Left lung (tissue), 10 donors: Measurements from ENCODE around the gene SNX1. TPM values are rescaled to one million over a fixed set of nuclear protein-coding genes. Genes with fewer than 3 reads are reported as not detected.

Experiments used
- ATAC-seq: fragments of 200-7000 bp; cut with Tn5 transposase; one replicate; pipeline ENCODE4 v1.9.1; 2020; ENCODE audit warnings: moderate library complexity
- DNase-seq, 4 donors: peaks; one replicate each; pipeline ENCODE4 v3.0.0-alpha.2; 2013 to 2020
- H3K27ac ChIP-seq, 2 donors: fragments of 200-600 bp; sonication (generic) in 1 of 2; one replicate each; pipeline versions ENCODE4 v1.5.0 to v1.8.0; 2020 to 2021
- H3K27me3 ChIP-seq, 2 donors: fragments of 200-600 bp; sonication (generic) in 1 of 2; one replicate each; pipeline versions ENCODE4 v1.5.0 to v1.8.0; 2020 to 2021
- H3K36me3 ChIP-seq, 2 donors: fragments of 200-600 bp; sonication (generic) in 1 of 2; one replicate each; pipeline versions ENCODE4 v1.5.0 to v1.8.0; 2020 to 2021
- H3K4me1 ChIP-seq, 2 donors: fragments of 200-600 bp; one replicate each; pipeline ENCODE4 v1.8.0; 2021
- H3K4me3 ChIP-seq, 2 donors: fragments of 200-600 bp; sonication (generic) in 1 of 2; one replicate each; pipeline versions ENCODE4 v1.5.0 to v1.8.0; 2020 to 2021; ENCODE audit warnings: mild to moderate bottlenecking in 1 of 2
- H3K9me3 ChIP-seq, 2 donors: fragments of 200-600 bp; sonication (generic) in 1 of 2; one replicate each; pipeline versions ENCODE4 v1.5.0 to v1.8.0; 2020 to 2021
- intact Hi-C, 2 donors: fragments of 100-400 bp; cut with DNase I; formaldehyde crosslinking; loops; one replicate each; pipeline versions ENCODE4 v1.11.2 to v1.14.2; 2022
- polyA plus RNA-seq, 6 donors: library from polyadenylated mRNA; unstranded; fragments of 120-200 nt; gene quantifications; one replicate each; pipeline ENCODE4 v1.2.1, GENCODE V29; 2013; ENCODE audit not compliant: insufficient read length in 6 of 6
- total RNA-seq, 2 donors: library from RNA; stranded (reverse); fragmentation: NEBNext Ultra II Directional; extraction: Animal tissue kit (Norgen Biotek cat#: 25700); gene quantifications; one replicate each; pipeline ENCODE4 v1.2.1, GENCODE V29; 2021
- TF ChIP-seq, protein P1 (sequence below), 2 donors: fragments of 200-600 bp; sonication (generic) in 1 of 2; IDR thresholded peaks; one replicate each; pipeline versions ENCODE4 v1.5.0 to v1.8.0; 2021; ENCODE audit warnings: antibody characterized with exemption in 2 of 2
- donor health status: DM: no; HTN: yes; CAD: no.
- donor health status: DM: no; HTN: no; CAD: no.

Gene SNX1
- total and polyA plus RNA-seq, 8 donors, result 121 to 160 (median 126) TPM

DNA sequence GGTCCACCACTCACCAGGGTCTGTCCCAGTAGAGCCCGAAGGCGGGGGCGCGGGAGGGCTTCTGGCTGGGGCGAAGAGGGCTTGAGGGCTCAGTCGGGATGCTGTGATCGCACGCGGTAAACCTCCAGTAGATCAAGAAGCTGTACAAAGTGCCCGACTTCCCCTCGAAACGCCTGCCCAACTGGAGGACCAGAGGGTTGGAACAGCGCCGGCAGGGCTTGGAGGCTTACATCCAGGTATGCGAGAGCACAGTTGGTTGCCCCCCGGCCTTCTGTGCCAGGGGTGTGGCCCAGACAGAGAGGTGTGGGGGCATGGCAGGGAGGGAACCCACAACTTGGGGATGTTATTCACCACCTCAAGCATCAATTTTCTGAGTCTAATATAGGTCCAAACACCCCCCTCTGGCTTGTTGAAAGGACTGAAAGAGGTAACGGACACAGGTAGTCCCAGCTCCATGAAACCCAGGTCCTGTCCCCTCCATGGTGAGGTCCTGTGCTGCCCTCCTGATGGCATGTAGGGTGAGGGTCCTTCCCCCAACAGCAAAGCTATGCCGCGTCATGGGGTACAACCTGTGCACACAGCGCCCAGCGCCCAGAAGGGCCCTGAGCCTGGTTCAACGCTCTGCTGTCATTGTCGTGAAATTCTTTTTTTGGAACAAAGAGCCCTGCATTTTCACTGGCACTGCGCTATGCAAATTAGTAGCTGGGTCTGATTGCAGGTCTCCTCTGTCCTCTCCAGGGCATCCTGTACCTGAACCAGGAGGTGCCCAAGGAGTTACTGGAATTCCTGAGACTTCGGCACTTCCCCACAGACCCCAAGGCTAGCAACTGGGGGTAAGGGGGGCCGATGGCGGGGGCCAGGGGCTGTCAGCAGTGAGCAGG is 57.0 kb downstream of the SNX1 start:
- TF ChIP-seq, protein P1, sequence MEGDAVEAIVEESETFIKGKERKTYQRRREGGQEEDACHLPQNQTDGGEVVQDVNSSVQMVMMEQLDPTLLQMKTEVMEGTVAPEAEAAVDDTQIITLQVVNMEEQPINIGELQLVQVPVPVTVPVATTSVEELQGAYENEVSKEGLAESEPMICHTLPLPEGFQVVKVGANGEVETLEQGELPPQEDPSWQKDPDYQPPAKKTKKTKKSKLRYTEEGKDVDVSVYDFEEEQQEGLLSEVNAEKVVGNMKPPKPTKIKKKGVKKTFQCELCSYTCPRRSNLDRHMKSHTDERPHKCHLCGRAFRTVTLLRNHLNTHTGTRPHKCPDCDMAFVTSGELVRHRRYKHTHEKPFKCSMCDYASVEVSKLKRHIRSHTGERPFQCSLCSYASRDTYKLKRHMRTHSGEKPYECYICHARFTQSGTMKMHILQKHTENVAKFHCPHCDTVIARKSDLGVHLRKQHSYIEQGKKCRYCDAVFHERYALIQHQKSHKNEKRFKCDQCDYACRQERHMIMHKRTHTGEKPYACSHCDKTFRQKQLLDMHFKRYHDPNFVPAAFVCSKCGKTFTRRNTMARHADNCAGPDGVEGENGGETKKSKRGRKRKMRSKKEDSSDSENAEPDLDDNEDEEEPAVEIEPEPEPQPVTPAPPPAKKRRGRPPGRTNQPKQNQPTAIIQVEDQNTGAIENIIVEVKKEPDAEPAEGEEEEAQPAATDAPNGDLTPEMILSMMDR (IDR thresholded peaks at IDR 0.05), result no peak
- intact Hi-C loops, result no loop called here
- Histone ChIP-seq H3K36me3 (peaks cover 0 to 40% of the 10 kb centered on the region in 2 donors), H3K27ac (no peak overlapping the region), H3K9me3 (no peaks in the 10 kb centered on the region), H3K4me1 (peaks cover 12 to 48% of the 10 kb centered on the region in 2 donors), H3K4me3 (peak overlapping the region; percentile 41 to 50), H3K27me3 (peaks cover 13 to 31% of the 10 kb centered on the region in 2 donors)
- no peak for DNase-seq
- ATAC-seq, result peak; percentile 3

DNA sequence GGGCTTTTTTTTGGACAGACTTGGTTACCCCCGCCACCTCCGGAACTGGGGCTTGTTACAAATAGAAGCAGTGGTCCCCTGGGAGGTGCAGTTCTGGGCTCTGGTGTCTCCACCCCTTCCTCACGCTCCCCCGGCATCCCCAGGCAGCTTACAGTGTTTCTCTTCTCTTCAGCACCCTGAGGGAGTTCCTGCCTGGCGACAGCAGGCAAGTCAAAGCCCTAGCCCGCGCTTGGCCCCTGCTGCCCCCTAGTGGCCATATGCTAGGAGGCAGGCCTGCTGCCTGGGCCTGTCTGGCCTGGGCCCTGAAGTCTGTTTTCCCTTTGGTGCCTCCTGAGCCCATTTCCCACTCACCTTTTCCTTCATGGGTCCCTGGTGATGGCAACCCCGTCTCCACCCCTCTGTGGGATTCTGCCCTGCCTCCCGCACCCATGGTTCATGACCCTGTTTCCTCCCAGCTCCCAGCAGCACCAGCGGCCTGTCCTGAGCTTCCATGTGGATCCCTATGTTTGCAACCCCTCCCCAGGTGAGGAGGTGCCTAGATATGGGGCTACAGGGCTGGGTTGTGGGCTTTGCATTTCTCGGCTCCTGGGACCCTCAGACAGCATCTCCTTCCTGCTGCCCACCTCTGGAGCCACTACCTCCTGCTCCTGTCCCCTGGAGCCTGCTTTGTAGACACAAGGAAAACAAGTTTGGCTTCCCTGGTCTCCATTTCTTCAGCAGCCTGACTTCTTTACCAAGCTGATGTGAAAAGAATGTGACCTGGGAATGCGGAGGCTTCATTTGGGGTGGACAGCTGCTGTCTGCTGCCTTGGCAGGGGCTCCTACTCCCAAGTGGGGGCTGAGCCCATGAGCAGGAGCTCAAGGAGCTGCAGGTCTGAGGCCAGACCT is 57.9 kb downstream of the SNX1 start:
- Histone ChIP-seq H3K27me3 (peaks cover 13 to 31% of the 10 kb centered on the region in 2 donors), H3K4me3 (no peak overlapping the region), H3K4me1 (peaks cover 12 to 57% of the 10 kb centered on the region in 2 donors), H3K9me3 (no peaks in the 10 kb centered on the region), H3K27ac (no peak overlapping the region), H3K36me3 (peaks cover 0 to 50% of the 10 kb centered on the region in 2 donors)
- ATAC-seq (peak; percentile 91), DNase-seq (peak; percentile 77 to 98 (median 90))
- TF ChIP-seq, protein P1 (IDR thresholded peaks at IDR 0.05), result peak; percentile 96 to 100
- intact Hi-C loops, result no loop called here

DNA sequence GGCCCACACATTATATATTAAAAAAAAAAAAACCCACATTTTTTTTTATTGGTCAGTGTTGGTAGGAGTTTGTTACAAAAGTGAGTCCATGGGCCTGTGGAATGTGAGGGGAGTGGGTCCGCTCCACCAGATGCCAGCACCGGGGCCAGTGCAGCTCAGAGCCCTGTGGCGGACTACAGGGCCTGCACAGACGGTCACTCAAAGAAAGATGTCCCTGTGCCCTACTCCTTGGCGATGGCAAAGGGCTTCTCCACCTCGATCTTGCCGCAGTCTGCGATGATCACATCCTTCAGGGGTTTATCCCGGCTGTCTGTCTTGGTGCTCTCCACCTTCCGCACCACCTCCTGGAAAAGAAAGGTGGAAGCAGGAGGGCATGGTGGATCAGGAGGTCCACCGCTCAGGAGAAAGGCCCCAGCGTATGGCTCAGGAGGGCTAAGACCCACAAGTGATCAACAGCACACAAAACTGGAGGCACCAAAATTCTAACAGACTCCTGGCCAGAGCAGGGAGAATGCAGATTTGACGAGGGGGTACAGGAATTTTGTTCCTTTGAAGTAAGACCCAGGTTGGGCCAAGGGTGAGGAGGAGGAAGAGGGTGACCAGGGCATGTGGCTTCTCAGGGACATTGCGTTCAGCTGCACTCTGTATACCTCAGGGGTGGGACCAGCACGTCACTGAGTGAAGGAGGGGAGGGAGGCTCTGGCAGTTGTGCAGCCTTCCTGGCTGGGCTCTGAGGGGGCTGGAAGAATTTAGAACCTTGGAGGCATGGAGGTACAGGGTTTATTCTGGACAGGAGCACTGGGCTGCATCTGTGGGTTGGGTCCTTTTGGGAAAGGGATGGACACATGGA is 60.2 kb downstream of the SNX1 start:
- Histone ChIP-seq H3K27me3 (peaks cover 13 to 24% of the 10 kb centered on the region in 2 donors), H3K9me3 (no peaks in the 10 kb centered on the region), H3K4me1 (peaks cover 30 to 65% of the 10 kb centered on the region in 2 donors), H3K4me3 (no peak overlapping the region), H3K36me3 (peaks cover 3 to 73% of the 10 kb centered on the region in 2 donors), H3K27ac (no peak overlapping the region)
- ATAC-seq (no peak), DNase-seq (no peak)
- intact Hi-C loops, result no loop called here
- TF ChIP-seq, protein P1 (IDR thresholded peaks at IDR 0.05), result no peak

DNA sequence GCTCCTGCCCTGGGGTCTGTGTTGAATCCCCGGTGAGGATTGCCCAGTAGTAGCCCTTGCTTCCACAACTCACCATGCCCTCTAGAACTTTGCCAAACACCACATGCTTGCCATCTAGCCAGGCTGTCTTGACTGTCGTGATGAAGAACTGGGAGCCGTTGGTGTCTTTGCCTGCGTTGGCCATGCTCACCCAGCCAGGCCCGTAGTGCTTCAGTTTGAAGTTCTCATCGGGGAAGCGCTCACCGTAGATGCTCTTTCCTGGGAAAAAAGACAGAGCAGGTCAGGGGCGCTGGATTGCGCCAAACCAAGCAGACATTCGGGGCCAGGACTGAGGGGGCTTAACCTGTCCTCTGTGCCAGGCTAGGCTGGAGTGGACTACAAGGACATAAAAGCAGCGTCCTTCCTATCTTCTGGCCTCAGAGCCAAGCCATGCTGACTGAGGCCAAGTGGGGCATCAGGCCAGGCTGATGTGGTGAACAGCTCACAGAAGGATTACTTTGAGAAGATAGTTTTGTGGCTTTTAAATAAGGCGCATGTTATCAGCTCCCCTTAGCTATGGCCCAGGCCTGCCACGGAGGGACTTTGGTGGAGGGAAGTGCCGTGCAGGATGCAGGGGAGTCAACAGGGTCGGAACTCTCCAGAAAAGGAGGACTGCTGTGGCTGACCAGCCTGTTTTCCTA is 61.0 kb downstream of the SNX1 start:
- ATAC-seq (no peak), DNase-seq (no peak)
- Histone ChIP-seq H3K36me3 (peaks cover 3 to 80% of the 10 kb centered on the region in 2 donors), H3K27ac (no peak overlapping the region), H3K9me3 (no peaks in the 10 kb centered on the region), H3K4me3 (no peak overlapping the region), H3K27me3 (peaks cover 8 to 17% of the 10 kb centered on the region in 2 donors), H3K4me1 (peaks cover 35 to 65% of the 10 kb centered on the region in 2 donors)
- intact Hi-C loops, result no loop called here
- TF ChIP-seq, protein P1 (IDR thresholded peaks at IDR 0.05), result no peak
